Neuronal stem cell (in vitro differentiated cells): Measurements from ENCODE around the gene FCER2.
"Not testable (repeated sequence)": the region's sequence is repeated elsewhere in the genome, so short reads cannot be mapped to it uniquely, and the experiment has no call there.

ENCODE experiments used
- DNase-seq: peaks from one replicate; pipeline ENCODE4 v3.0.0-alpha.2; 2013; ENCODE audit warnings: low spot score
- H2AFZ ChIP-seq: one replicate; pipeline ENCODE4 v1.6.1; 2013; ENCODE audit warnings: mild to moderate bottlenecking, low read length, inconsistent platforms
- H2AK5ac ChIP-seq: 2 replicates; pipeline ENCODE4 v1.6.1; 2013; ENCODE audit warnings: low read depth, mild to moderate bottlenecking, inconsistent platforms, low read length, moderate library complexity, mixed read lengths
- H2BK120ac ChIP-seq: 2 replicates; pipeline ENCODE4 v1.6.1; 2013; ENCODE audit warnings: low read depth, mild to moderate bottlenecking, inconsistent platforms, low read length, moderate library complexity, mixed read lengths
- H2BK12ac ChIP-seq: one replicate; pipeline ENCODE4 v1.6.1; 2013; ENCODE audit warnings: low read length, inconsistent platforms
- H2BK15ac ChIP-seq: 2 replicates; pipeline ENCODE4 v1.6.1; 2013; ENCODE audit warnings: mild to moderate bottlenecking, low read length, inconsistent platforms, mixed read lengths
- H2BK5ac ChIP-seq: one replicate; pipeline ENCODE4 v1.6.1; 2013; ENCODE audit warnings: inconsistent platforms, mild to moderate bottlenecking, low read length, moderate library complexity
- H3K14ac ChIP-seq: one replicate; pipeline ENCODE4 v1.6.1; 2013; ENCODE audit warnings: low read length, inconsistent platforms
- H3K18ac ChIP-seq: 2 replicates; pipeline ENCODE4 v1.6.1; 2013; ENCODE audit warnings: low read length, inconsistent platforms
- H3K23ac ChIP-seq: 2 replicates; pipeline ENCODE4 v1.6.1; 2013; ENCODE audit warnings: low read depth, mild to moderate bottlenecking, mixed read lengths, low read length, inconsistent platforms; ENCODE audit not compliant: poor library complexity
- H3K27ac ChIP-seq: replicated peaks from 3 replicates; pipeline ENCODE4 v1.5.1; 2013; ENCODE audit warnings: low read length, inconsistent platforms
- H3K27me3 ChIP-seq, 3 experiments: 2 replicates each; pipeline ENCODE4 v1.6.1; 2013; ENCODE audit warnings: low read length in 3 of 3, mild to moderate bottlenecking in 2 of 3, inconsistent platforms in 1 of 3, low read depth in 1 of 3, mixed read lengths in 1 of 3, moderate library complexity in 1 of 3; ENCODE audit not compliant: control insufficient read depth in 3 of 3, insufficient read depth in 3 of 3
- H3K36me3 ChIP-seq, 2 donors: replicated peaks in 1 of 2; 2 replicates each; pipeline ENCODE4 v1.6.1; 2013; ENCODE audit warnings: low read length in 2 of 2; ENCODE audit not compliant: control insufficient read depth in 2 of 2, insufficient read depth in 2 of 2
- H3K4ac ChIP-seq: 2 replicates; pipeline ENCODE4 v1.6.1; 2013; ENCODE audit warnings: inconsistent platforms, mild to moderate bottlenecking, low read length, moderate library complexity
- H3K4me1 ChIP-seq, 2 donors: 1 replicate in 1 of 2; 2 replicates in 1 of 2; pipeline ENCODE4 v1.6.1; 2013; ENCODE audit warnings: low read length in 2 of 2, low read depth in 1 of 2; ENCODE audit not compliant: control insufficient read depth in 2 of 2, insufficient read depth in 1 of 2
- H3K4me2 ChIP-seq: one replicate; pipeline ENCODE4 v1.6.1; 2013; ENCODE audit warnings: mild to moderate bottlenecking, low read length, inconsistent platforms; ENCODE audit not compliant: insufficient read depth, poor library complexity, severe bottlenecking
- H3K4me3 ChIP-seq, 2 donors: 2 replicates each; pipeline ENCODE4 v1.5.1; 2013; ENCODE audit warnings: low read length in 2 of 2, mild to moderate bottlenecking in 2 of 2, inconsistent platforms in 1 of 2, moderate library complexity in 1 of 2
- H3K79me1 ChIP-seq: one replicate; pipeline ENCODE4 v1.6.1; 2013; ENCODE audit warnings: low read depth, mild to moderate bottlenecking, inconsistent platforms, low read length, moderate library complexity
- H3K9ac ChIP-seq: one replicate; pipeline ENCODE4 v1.6.1; 2013; ENCODE audit warnings: mild to moderate bottlenecking, low read depth, low read length, inconsistent platforms; ENCODE audit not compliant: poor library complexity
- H3K9me3 ChIP-seq, 2 donors: replicated peaks in 1 of 2; 2 replicates each; pipeline versions ENCODE3 to v1.6.1; 2013; ENCODE audit warnings: low read length in 2 of 2, mild to moderate bottlenecking in 2 of 2, inconsistent platforms in 1 of 2, low read depth in 1 of 2, mixed read lengths in 1 of 2, moderate library complexity in 1 of 2; ENCODE audit not compliant: control insufficient read depth in 2 of 2, insufficient read depth in 1 of 2
- H4K8ac ChIP-seq: one replicate; pipeline ENCODE4 v1.6.1; 2013; ENCODE audit warnings: low read depth, mild to moderate bottlenecking, inconsistent platforms, low read length, moderate library complexity
- H4K91ac ChIP-seq: one replicate; pipeline ENCODE4 v1.6.1; 2013; ENCODE audit warnings: low read length, low read depth, mild to moderate bottlenecking, inconsistent platforms; ENCODE audit not compliant: poor library complexity
- WGBS, 2 donors: extraction: QIAGEN DNeasy Blood & Tissue Kit; methylation state at CpG; one replicate each; pipeline ENCODE4 v1.1.7; 2013; ENCODE audit warnings: missing lambda C conversion rate in 2 of 2, mixed read lengths in 1 of 2; ENCODE audit not compliant: insufficient read length in 2 of 2, insufficient replicate concordance in 1 of 2; ENCODE audit errors: extremely low coverage in 2 of 2; 5-methylcytosine and 5-hydroxymethylcytosine counted together

FCER2 gene

DNA sequence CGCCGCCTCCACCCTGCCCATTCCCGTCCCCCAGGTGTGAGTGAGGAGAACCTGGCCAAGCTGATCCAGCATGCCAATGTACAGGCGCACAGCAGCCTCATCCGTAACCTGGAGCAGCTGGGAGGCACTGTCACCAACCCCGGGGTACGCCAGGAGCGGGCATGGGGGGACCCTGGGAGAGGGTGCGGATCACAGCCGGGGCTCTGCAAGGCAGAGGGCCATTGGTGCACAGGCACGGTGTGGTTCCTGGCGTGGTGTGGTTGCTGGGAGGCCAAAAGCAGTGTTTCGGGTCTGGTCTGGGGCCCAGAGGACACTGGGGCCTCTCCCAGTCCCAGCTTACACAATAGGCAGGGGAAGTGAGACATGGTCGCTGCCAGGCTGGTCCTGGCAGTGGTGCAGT, 56.8 kb downstream of the FCER2 start:
- Histone ChIP-seq H2AFZ (no peak overlapping the region), H2BK5ac (peak overlapping the region; percentile 24), H3K4me1 (no peaks in the 10 kb centered on the region), H3K4ac (no peak overlapping the region), H2BK12ac (no peak overlapping the region), H2AK5ac (peak overlapping the region; percentile 75), H3K18ac (no peak overlapping the region), H3K4me2 (no peak overlapping the region), H3K79me1 (peaks cover 2% of the 10 kb centered on the region), H4K8ac (no peak overlapping the region), H4K91ac (no peak overlapping the region), H3K27ac (no peak overlapping the region), H2BK120ac (no peak overlapping the region), H3K14ac (no peak overlapping the region), H3K36me3 (no peaks in the 10 kb centered on the region), H3K9me3 (peaks cover 0 to 2% of the 10 kb centered on the region in 2 donors), H3K23ac (no peak overlapping the region), H3K9ac (no peak overlapping the region), H3K27me3 (peaks cover 0 to 10% (median 0%) of the 10 kb centered on the region in 3 experiments), H2BK15ac (no peak overlapping the region), H3K4me3 (no peak overlapping the region)
- WGBS, 2 donors = no CpG with 5 or more reads among the region's 14 CpGs
- no peak for DNase-seq

DNA sequence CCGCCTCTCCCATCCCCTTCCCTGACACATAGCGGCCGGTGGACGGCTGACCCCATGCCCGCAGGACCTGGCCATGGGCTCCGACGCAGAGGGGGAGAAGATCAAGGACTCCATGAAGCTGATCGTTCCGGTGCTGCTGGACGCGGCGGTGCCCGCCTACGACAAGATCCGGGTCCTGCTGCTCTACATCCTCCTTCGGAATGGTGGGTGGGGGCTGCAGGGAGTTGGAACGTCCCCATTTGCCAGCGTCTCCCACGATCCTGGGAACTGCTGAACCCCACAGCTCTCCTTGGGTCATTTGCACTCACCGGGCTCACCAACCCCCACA, 57.4 kb downstream of the FCER2 start:
- no peak for DNase-seq
- peak overlapping the region in 1 of 2 donors; percentile 22 for H3K4me3 ChIP-seq
- peaks cover 0 to 3% of the 10 kb centered on the region in 2 donors for H3K36me3 ChIP-seq
- H4K91ac ChIP-seq = no peak overlapping the region
- no peak overlapping the region for H2BK12ac ChIP-seq
- no peak overlapping the region for H3K4me2 ChIP-seq
- H3K4ac ChIP-seq = no peak overlapping the region
- H2BK15ac ChIP-seq = no peak overlapping the region
- H3K4me1 ChIP-seq = peaks cover 0 to 3% of the 10 kb centered on the region in 2 donors
- no peak overlapping the region for H3K23ac ChIP-seq
- no peak overlapping the region for H2BK120ac ChIP-seq
- H4K8ac ChIP-seq = no peak overlapping the region
- peaks cover 0 to 10% (median 2%) of the 10 kb centered on the region in 3 experiments for H3K27me3 ChIP-seq
- peaks cover 0 to 8% of the 10 kb centered on the region in 2 donors for H3K9me3 ChIP-seq
- H3K79me1 ChIP-seq = peaks cover 5% of the 10 kb centered on the region
- H3K14ac ChIP-seq = no peak overlapping the region
- no peak overlapping the region for H2AFZ ChIP-seq
- no peak overlapping the region for H3K18ac ChIP-seq
- no CpG with 5 or more reads among the region's 20 CpGs for WGBS, 2 donors
- H2BK5ac ChIP-seq = no peak overlapping the region
- no peak overlapping the region for H3K27ac ChIP-seq
- H2AK5ac ChIP-seq = no peak overlapping the region
- no peak overlapping the region for H3K9ac ChIP-seq

DNA sequence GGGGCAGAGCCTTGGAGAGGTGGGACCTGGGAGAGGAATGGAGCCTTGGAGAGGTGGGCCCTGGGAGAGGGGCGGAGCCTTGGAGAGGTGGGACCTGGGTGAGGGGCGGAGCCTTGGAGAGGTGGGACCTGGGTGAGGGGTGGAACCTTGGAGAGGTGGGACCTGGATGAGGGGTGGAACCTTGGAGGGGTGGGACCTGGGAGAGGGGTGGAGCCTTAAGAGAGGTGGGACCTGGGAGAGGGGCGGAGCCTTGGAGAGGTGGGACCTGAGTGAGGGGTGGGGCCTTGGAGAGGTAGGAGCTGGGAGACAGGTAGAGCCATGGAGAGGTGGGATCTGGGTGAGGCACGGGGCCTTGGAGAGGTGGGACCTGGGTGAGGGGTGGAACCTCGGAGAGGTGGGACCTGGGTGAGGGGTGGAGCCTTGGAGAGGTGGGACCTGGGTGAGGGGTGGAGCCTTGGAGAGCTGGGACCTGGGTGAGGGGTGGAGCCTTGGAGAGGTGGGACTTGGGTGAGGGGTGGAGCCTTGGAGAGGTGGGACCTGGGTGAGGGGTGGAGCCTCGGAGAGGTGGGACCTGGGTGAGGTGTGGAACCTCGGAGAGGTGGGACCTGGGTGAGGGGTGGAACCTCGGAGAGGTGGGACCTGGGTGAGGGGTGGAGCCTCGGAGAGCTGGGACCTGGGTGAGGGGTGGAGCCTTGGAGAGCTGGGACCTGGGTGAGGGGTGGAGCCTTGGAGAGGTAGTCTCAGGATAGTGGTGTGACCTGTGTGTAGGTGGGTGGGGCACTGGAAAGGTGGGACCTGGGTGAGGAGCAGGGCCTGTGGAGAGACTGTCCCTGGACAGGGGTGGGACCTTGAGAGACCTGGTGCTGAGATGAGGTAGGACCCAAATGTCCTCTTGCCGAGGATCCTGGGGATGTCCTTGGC, 58.0 kb downstream of the FCER2 start:
- not testable (repeated sequence) for H3K18ac ChIP-seq, H3K27ac ChIP-seq, H3K14ac ChIP-seq, H3K9ac ChIP-seq, H3K4me1 ChIP-seq, H3K9me3 ChIP-seq, H3K79me1 ChIP-seq, H3K4ac ChIP-seq, H3K4me2 ChIP-seq, H2BK12ac ChIP-seq, H3K36me3 ChIP-seq, H2AFZ ChIP-seq, H4K91ac ChIP-seq, H4K8ac ChIP-seq, H2BK15ac ChIP-seq, H3K27me3 ChIP-seq, H2AK5ac ChIP-seq, H2BK120ac ChIP-seq, DNase-seq
- Histone ChIP-seq H3K4me3 (peak overlapping the region in 1 of 2 donors; percentile 22), H2BK5ac (peak overlapping the region; percentile 24), H3K23ac (peak overlapping the region; percentile 89)
- no CpG with 5 or more reads among the region's 10 CpGs for WGBS, 2 donors

DNA sequence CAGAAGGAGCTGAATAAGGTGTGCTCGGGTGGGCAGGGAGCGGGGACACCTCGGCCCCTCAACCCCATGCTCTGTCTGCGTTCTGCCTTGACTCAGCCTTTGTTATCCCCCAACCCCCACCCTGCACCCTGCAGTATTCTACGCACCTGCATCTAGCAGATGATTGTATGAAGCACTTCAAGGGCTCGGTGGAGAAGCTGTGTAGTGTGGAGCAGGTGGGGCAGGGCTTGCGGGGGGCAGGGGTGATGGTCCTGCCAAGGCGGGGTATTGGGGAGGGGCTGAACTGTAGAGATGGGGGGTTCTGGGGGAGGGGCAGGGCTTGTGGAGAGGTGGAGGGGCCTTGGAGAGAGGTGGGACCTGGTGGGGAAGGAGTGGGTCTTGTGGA, 58.9 kb downstream of the FCER2 start:
- WGBS, 2 donors = no CpG with 5 or more reads among the region's 8 CpGs
- no peak overlapping the region for H2BK120ac ChIP-seq

More for the DNA sequence above, 58.9 kb downstream of the FCER2 start:
- H4K91ac ChIP-seq = no peak overlapping the region
- H3K23ac ChIP-seq = no peak overlapping the region
- no peak overlapping the region for H2BK15ac ChIP-seq
- no peak overlapping the region for H4K8ac ChIP-seq
- H3K18ac ChIP-seq = no peak overlapping the region
- H2AK5ac ChIP-seq = no peak overlapping the region
- no peak overlapping the region for H3K9ac ChIP-seq
- H3K27me3 ChIP-seq = peaks cover 0 to 12% (median 2%) of the 10 kb centered on the region in 3 experiments
- peaks cover 0 to 3% of the 10 kb centered on the region in 2 donors for H3K36me3 ChIP-seq
- peaks cover 0 to 8% of the 10 kb centered on the region in 2 donors for H3K9me3 ChIP-seq
- no peak overlapping the region for H3K4ac ChIP-seq
- peaks cover 5% of the 10 kb centered on the region for H3K79me1 ChIP-seq
- H2BK5ac ChIP-seq = no peak overlapping the region
- no peak overlapping the region for H3K4me3 ChIP-seq
- no peak overlapping the region for H3K4me2 ChIP-seq
- H3K4me1 ChIP-seq = peaks cover 0 to 3% of the 10 kb centered on the region in 2 donors
- no peak overlapping the region for H3K14ac ChIP-seq
- no peak overlapping the region for H2BK12ac ChIP-seq
- no peak for DNase-seq
- H3K27ac ChIP-seq = no peak overlapping the region
- H2AFZ ChIP-seq = no peak overlapping the region
